GM18508 (cell line): ENCODE measurements around the gene CPOX.
"Not testable (repeated sequence)": the region's sequence is repeated elsewhere in the genome, so short reads cannot be mapped to it uniquely, and the experiment has no call there.

Experiments
- ATAC-seq: cut with Tn5 transposase; IDR thresholded peaks from one replicate; pipeline ENCODE4 v1.9.1; 2021; ENCODE audit warnings: moderate number of reproducible peaks; ENCODE audit not compliant: insufficient read depth, unreplicated experiment

Gene CPOX

GRCh38 chr3:98593046-98593936 is at the start of gene CPOX:
Gene CPOX (minus strand): TSS chr3:98593611. CDS start chr3:98593504, 107 bp downstream.
- ATAC-seq = peak; percentile 86

DNA sequence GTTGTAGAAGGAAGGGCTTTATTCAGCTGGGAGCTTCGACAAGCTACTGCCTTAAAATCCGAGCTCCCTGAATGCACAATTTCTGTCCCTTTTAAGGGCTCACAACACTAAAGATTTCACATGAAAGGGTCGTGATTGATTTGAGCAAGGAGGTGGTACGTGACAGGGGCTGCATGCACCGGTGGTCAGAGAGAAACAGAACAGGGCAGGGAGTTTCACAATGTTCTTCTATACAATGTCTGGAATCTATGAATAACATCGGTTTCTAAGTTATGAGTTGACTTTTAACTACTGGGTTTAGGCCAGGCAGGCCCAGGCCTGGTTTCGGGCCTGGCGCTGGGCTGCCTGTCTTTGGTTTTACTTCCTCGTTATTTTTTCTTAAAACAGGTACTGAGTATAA is 49.4 kb upstream of the CPOX start:
- not testable (repeated sequence) for ATAC-seq

- not testable (repeated sequence) for ATAC-seq
Measured at GRCh38 chr3:98641756-98642155, 48.3 kb upstream of the CPOX start.

DNA sequence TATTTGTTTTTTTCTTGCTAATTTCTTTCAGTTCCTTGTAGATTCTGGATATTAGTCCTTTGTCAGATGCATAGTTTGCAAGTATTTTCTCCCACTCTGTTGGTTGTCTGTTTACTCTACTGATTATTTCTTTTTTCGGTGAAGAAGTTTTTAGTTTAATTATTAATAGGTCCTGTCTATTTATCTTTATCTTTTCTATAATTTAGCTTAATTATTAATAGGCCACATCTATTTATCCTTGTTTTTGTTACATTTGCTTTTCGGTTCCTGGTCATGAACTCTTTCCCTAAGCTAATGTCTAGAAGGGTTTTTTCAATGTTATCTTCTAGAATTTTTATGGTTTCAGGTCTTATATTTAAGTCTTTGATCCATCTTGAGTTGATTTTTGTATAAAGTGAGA is 45.1 kb upstream of the CPOX start:
- ATAC-seq = not testable (repeated sequence)

- ATAC-seq = no peak
Measured at GRCh38 chr3:98630416-98630815, 37.0 kb upstream of the CPOX start.

- ATAC-seq = no peak
Measured at GRCh38 chr3:98628317-98628716, 34.9 kb upstream of the CPOX start.

DNA sequence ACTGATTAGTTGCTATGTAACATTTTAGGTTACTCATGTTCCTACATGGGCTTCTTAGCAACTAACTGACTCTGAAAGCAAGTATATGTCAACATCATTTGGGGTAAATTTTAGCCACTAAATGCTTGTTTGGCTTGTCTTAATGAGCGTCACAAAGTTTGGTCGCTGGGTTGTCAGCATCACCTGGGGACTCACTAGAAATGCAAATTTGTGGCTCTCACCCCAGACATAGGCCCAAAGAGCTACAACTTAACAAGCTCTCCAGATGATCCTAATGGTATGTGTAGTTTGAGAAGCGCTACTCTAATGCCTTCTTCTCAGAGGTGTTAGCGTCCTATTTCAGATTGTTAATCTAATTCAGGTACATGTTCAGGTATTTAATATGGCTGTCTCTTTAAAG is 32.7 kb upstream of the CPOX start:
- no peak for ATAC-seq

DNA sequence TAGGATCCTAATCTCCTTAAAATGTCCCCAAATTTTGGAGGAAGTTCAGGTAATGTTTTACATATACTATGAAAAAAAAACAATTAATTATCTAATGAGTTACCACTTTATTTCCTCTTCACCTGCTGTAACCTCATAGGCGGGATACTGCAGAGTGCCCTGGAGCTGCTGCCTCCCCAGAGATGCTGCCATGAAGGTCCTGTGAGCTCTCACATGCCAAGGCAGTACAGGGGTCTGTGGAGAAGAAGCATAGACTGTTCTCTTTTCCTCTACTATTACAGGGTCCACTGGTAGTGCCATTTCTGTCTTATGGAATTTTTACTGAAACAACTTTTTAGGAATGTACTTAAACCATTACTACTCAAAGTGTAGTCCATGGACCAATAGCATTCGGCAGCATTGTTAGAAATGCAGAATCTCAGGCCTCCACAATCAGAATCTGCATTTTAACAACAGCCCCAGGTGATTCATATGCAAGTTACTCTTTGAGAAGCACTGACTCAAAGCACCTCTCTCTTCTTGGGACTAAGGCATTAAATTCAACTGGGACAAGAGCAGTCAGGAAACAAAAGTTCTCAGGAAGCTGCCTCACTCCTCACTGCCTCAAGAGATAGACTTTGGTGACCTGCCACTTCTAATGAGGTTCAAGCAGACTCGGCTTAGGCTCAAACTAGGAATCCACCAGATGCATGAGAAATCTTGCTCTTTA is 30.3 kb upstream of the CPOX start:
- ATAC-seq = no peak

GRCh38 chr3:98617841-98618240 is 24.4 kb upstream of the CPOX start:
- ATAC-seq = no peak

GRCh38 chr3:98613616-98614015 is 20.2 kb upstream of the CPOX start:
- no peak for ATAC-seq

GRCh38 chr3:98612996-98613517 is 19.6 kb upstream of the CPOX start:
- ATAC-seq = peak; percentile 14

GRCh38 chr3:98612587-98612986 is 19.2 kb upstream of the CPOX start:
- ATAC-seq = peak; percentile 56

GRCh38 chr3:98608029-98608428 is 14.6 kb upstream of the CPOX start:
- ATAC-seq = no peak

DNA sequence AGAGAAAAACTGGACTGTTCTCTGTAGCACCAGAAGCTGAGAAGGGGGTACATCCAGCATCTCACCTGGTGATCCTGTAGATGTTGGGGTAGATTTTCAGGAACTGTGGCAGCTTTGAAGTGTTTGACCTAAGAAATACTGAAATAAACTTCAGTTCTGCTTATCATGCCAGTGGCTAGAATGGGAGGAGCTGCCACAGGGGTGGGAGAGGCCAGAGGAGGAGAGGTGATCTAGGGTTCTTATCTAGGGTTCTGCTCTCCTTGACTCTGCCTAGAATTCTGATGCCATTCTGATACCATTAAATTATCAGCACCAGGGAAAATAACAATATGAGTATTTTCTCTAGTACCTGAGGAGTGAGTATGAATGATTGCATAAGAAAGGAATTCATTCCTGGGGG is 10.2 kb upstream of the CPOX start:
- no peak for ATAC-seq

GRCh38 chr3:98602078-98602678 is 8.8 kb upstream of the CPOX start:
- ATAC-seq = peak; percentile 63

- ATAC-seq = no peak
Measured at GRCh38 chr3:98601180-98601579, 7.8 kb upstream of the CPOX start.

DNA sequence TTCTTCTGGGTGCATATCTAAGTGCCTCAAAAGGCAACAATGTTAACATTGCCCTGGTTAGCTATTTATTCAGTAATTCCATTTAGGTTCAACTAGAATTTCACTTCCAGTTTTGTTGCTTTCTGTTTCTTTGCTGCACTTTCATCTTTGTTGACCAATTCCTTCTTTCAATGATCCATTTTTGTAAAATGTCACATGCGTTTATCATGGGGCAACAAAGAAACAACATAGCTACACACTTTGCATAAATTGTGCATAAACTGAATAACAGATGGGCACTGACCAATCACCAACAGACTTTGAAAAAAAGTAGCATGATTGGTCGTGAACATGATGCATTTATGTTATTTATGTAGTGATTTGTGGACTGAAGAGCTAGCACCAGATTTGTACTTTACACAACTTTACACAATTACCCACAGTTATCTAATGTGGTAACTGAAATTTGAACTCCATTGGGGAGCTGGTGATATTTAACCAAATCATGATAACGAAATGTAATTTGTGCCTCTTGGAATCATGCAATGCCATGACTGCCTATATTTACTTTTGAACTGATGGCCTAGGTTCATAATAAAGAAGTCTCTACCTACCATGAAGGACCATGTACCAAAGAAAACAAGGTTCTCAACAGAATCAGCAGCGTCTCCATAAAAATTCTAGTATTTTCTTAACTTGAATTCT is 7.1 kb upstream of the CPOX start:
- ATAC-seq = peak; percentile 61

GRCh38 chr3:98599647-98600411 is 6.4 kb upstream of the CPOX start:
- no peak for ATAC-seq

DNA sequence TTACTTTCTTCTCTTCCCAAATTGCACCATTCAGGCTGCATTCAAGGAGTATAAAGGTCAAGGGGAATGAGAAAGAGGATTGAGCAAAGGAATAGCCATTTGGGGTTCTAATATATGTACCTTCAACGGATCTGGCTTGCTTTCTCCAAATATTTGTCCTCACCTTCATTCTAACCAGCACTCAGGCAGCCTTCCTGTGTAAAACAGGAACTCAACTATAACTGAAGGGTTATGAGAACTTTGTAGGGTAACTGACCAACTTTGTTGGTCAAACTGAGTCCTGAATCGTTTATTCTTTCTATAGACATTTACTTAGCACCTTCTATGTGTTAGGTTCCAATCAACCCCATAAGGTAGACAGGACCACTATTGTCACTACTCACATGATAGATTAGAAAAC is 5.1 kb upstream of the CPOX start:
- no peak for ATAC-seq
